ACC112 (cell line): ENCODE measurements around the gene PCK2.
"Not testable (repeated sequence)": the region's sequence is repeated elsewhere in the genome, so short reads cannot be mapped to it uniquely, and the experiment has no call there.

Experiments
- H2AFZ ChIP-seq: fragments of 200-600 bp; sonication (generic); one replicate; pipeline ENCODE4 v1.6.0; 2017; ENCODE audit warnings: antibody characterized with exemption, low read length; ENCODE audit not compliant: unreplicated experiment
- H3K27ac ChIP-seq: fragments of 200-600 bp; sonication (generic); 2 replicates; pipeline ENCODE4 v1.5.1; 2014; ENCODE audit warnings: low read depth, mild to moderate bottlenecking, antibody characterized with exemption, low read length, moderate library complexity
- H3K27me3 ChIP-seq: fragments of 200-600 bp; sonication (generic); 2 replicates; pipeline ENCODE4 v1.6.1; 2014; ENCODE audit warnings: mild to moderate bottlenecking, antibody characterized with exemption, low read length, moderate library complexity, mixed read lengths; ENCODE audit not compliant: insufficient read depth
- H3K36me3 ChIP-seq: fragments of 200-600 bp; sonication (generic); 2 replicates; pipeline ENCODE4 v1.6.1; 2016; ENCODE audit warnings: mild to moderate bottlenecking, antibody characterized with exemption, low read length, moderate library complexity, mixed read lengths; ENCODE audit not compliant: insufficient read depth
- H3K4me1 ChIP-seq: fragments of 200-600 bp; sonication (generic); one replicate; pipeline ENCODE4 v1.6.1; 2016; ENCODE audit warnings: low read length, mixed read lengths; ENCODE audit not compliant: insufficient read depth, unreplicated experiment, control insufficient read depth
- H3K4me3 ChIP-seq: fragments of 200-600 bp; sonication (generic); 2 replicates; pipeline ENCODE4 v1.5.1; 2014; ENCODE audit warnings: mild to moderate bottlenecking, low read depth, low read length
- H3K79me2 ChIP-seq: fragments of 200-600 bp; sonication (generic); one replicate; pipeline ENCODE4 v1.6.0; 2016; ENCODE audit warnings: low read length; ENCODE audit not compliant: control insufficient read depth, unreplicated experiment, insufficient read depth

The PCK2 gene

DNA sequence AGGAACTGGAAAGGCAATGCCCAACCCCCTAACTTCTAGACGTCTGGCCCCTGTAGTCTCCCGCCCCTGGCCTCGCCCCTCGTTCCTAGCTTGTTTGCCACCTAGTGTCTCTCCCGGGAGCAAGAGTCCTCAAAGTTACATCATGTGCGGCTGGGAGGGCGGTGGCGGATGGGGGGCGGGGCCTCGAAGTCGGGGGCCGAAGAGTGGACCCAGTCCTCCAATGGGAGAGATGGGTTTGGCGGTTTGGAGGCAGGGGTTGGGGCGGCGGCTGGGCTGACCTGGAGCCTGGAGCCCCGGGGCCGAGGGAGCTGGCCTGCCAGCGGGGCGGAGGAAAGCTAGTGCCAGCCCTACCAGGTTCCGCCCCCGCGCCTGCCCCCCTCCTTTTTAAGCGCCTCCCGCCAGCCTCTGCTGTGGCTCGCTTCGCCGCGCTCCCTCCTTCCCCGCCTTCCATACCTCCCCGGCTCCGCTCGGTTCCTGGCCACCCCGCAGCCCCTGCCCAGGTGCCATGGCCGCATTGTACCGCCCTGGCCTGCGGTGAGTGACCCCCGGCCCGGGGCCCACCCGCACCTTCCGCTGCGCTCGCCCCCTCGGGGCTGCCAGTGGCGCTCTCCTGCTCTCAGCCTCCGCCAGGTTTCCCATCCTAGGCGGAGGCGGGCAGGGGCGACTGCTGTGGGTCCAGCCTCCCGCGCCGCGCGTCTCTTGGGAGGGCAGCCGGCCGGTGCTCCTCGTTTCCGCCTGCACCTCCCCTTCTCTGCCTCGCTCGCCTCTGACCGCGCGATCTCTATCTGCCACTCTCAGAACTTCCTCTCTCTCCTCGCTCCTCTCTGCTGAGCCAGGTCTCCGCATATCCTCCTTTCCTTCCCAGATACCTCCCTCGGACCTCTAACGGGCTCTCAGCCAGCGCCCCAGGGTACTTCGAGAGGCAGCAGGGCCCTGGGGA is at the start of gene PCK2:
Gene PCK2 (plus strand): TSS at position 411 of the 940 bp plus-strand sequence. CDS start 95 bp downstream, at position 506.
- peak within 1 kb of the TSS; percentile 87 for H3K4me3 ChIP-seq
- H2AFZ ChIP-seq, result peak within 1 kb of the TSS; percentile 82
- no peaks in the 10 kb centered on the region for H3K36me3 ChIP-seq
- no peaks in the 10 kb centered on the region for H3K27me3 ChIP-seq
- H3K4me1 ChIP-seq, result peaks cover 4% of the 10 kb centered on the region
- peaks cover 10% of the 10 kb centered on the region for H3K79me2 ChIP-seq
- no peak within 1 kb of the TSS for H3K27ac ChIP-seq

GRCh38 chr14:24049002-24049401 is 45.1 kb upstream of the PCK2 start:
- H3K27me3 ChIP-seq, result peaks cover 76% of the 10 kb centered on the region
- not testable (repeated sequence) for H3K79me2 ChIP-seq, H2AFZ ChIP-seq, H3K4me1 ChIP-seq, H3K27ac ChIP-seq, H3K4me3 ChIP-seq, H3K36me3 ChIP-seq

GRCh38 chr14:24050753-24051152 is 43.4 kb upstream of the PCK2 start:
- not testable (repeated sequence) for H3K36me3 ChIP-seq, H3K27ac ChIP-seq, H3K79me2 ChIP-seq, H3K4me3 ChIP-seq, H2AFZ ChIP-seq, H3K4me1 ChIP-seq
- H3K27me3 ChIP-seq, result peaks cover 83% of the 10 kb centered on the region

DNA sequence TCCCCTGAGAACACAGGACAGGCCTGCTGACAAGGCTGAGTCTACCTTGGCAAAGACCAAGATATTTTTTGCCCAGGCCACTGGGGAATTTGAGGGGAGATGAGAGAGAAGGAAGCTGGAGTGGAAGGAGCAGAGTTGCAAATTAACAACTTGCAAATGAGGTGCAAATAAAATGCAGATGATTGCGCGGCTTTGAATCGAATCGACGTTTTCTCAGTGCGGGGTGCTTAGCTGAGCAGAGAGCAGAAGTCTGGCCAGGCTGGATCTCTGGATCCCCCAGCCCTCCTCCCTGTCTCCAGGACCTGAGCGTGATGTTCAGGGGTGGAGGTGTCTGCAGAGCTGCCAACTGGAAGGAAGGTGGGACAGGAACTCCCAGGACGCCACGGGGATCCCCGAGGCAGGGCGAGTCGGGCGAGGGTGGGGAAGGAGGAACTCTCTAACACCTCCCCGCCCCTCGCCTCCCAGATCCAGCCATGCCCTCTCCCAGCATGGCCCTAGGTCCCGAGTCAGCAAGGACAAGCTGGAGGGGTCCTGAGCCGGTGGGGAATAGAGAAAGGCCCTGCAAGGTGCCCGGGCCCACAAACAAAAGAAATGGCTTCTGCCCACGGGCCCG is 42.8 kb upstream of the PCK2 start:
- H3K27ac ChIP-seq, result no peak overlapping the region

GRCh38 chr14:24051789-24052655 is 42.1 kb upstream of the PCK2 start, which contains the start of gene CARMIL3:
CARMIL3 (plus strand) TSS chr14:24052009; CDS start chr14:24052154, 145 bp downstream.
- H3K4me3 ChIP-seq, result peak within 1 kb of the TSS; percentile 83
- H3K27me3 ChIP-seq, result peaks cover 78% of the 10 kb centered on the region
- H3K79me2 ChIP-seq, result no peaks in the 10 kb centered on the region
- H2AFZ ChIP-seq, result peak within 1 kb of the TSS; percentile 92
- H3K4me1 ChIP-seq, result peaks cover 8% of the 10 kb centered on the region
- H3K27ac ChIP-seq, result no peak within 1 kb of the TSS
- H3K36me3 ChIP-seq, result no peaks in the 10 kb centered on the region

More for the DNA sequence above, 42.8 kb upstream of the PCK2 start:
- no peaks in the 10 kb centered on the region for H3K79me2 ChIP-seq
- H3K4me3 ChIP-seq, result peak overlapping the region; percentile 83
- H3K27me3 ChIP-seq, result peaks cover 85% of the 10 kb centered on the region
- H3K36me3 ChIP-seq, result no peaks in the 10 kb centered on the region
- peak overlapping the region; percentile 92 for H2AFZ ChIP-seq
- peaks cover 8% of the 10 kb centered on the region for H3K4me1 ChIP-seq

DNA sequence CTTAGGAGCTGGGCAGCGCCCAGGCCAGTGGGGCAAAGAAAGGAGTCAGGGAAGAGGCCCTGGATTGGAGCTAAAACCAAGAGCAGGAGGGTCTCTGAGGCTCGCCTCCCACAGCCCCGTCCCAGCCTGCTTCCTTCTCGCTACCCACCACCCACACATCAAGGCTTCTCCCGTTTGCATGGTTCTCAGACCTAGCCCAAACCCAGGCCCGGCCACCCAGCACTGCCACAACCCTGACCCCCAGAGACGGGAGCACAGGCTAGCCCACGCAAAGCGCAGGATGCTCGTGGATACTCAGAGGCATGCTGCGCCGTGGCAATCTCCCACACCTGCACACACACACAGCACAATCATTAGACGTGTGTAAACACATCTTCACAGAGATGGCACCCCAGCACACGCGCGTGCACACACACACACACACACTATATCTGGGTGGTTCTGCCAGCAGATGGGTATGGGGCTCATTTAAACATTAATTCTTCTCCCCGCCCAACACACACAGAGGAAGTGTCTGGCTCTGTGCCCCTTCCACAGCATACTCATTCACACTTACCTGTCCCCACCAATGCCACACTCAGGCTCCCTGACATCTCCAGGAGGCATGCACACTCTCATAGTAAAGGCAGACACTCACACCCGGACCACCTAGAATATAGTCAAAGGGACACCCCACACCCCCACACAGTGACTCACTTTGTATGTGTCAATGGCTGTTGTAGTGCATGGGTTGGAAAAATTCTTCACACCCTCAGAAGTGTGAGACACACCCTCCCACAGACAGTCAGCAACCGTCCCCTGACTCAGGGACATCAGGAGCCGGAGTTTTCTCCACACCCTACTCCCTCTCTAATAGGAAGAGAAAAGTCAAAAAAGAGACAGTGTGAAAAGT is 41.2 kb upstream of the PCK2 start:
- Histone ChIP-seq H3K27ac (no peak overlapping the region), H3K36me3 (no peaks in the 10 kb centered on the region), H3K4me3 (peak overlapping the region; percentile 83), H3K27me3 (peaks cover 71% of the 10 kb centered on the region), H3K4me1 (peaks cover 8% of the 10 kb centered on the region), H3K79me2 (no peaks in the 10 kb centered on the region), H2AFZ (no peak overlapping the region)

DNA sequence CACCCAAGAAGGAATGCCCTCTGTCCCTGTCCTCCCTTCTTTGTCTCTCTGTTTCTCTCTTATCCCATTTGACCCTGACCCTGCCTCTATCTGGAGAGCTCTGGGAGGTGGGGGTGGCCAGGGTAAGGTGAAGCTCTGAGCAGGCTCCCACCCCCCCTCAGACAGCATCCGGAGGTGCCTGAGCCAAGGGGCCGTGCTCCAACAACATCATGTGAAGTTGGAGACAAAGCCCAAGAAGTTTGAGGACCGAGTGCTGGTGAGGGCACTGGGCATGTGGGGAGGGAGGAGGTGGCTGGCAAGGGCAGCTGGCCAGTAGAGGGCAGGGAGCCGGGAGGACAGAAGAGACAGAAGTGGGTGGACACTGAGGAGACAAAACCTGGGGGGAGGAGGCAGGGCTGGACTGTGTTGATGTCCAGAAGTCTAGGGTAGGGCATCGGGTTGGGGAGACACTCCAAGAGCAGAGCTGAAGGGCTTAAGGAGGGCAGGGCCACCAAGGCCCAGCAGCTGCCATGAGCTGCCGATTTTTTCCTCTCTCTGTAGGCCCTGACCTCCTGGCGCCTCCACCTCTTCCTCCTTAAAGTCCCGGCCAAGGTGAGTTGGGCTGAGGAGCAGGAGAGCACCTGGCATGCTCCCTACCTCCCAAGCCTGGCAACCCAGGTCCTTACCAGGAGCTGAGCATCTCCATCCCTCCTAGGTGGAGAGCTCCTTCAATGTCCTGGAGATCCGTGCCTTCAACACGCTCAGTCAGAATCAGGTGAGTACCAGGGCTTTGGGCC is 40.4 kb upstream of the PCK2 start:
- H3K27me3 ChIP-seq, result peaks cover 64% of the 10 kb centered on the region
- peaks cover 8% of the 10 kb centered on the region for H3K4me1 ChIP-seq
- no peak overlapping the region for H2AFZ ChIP-seq
- H3K79me2 ChIP-seq, result no peaks in the 10 kb centered on the region
- H3K4me3 ChIP-seq, result no peak overlapping the region
- no peak overlapping the region for H3K27ac ChIP-seq
- no peaks in the 10 kb centered on the region for H3K36me3 ChIP-seq

- no peaks in the 10 kb centered on the region for H3K79me2 ChIP-seq
- no peak overlapping the region for H2AFZ ChIP-seq
- H3K27me3 ChIP-seq, result peaks cover 62% of the 10 kb centered on the region
- H3K4me1 ChIP-seq, result peaks cover 8% of the 10 kb centered on the region
- H3K36me3 ChIP-seq, result no peaks in the 10 kb centered on the region
- no peak overlapping the region for H3K27ac ChIP-seq
- no peak overlapping the region for H3K4me3 ChIP-seq
Observed at GRCh38 chr14:24054324-24054641, 39.8 kb upstream of the PCK2 start.

- Histone ChIP-seq H3K79me2 (no peaks in the 10 kb centered on the region), H3K4me1 (peaks cover 8% of the 10 kb centered on the region), H3K36me3 (no peaks in the 10 kb centered on the region), H3K27me3 (peaks cover 62% of the 10 kb centered on the region), H3K27ac (no peak overlapping the region), H2AFZ (no peak overlapping the region), H3K4me3 (no peak overlapping the region)
Observed at GRCh38 chr14:24054646-24055045, 39.5 kb upstream of the PCK2 start.
